HepG2 (cell line): ENCODE results near the gene CARS2. TPM values are rescaled to one million over a fixed set of nuclear protein-coding genes. Genes with fewer than 3 reads are reported as not detected.

Source experiments
- AKAP8 ChIP-seq: sonication (generic); formaldehyde crosslinking; IDR thresholded peaks from 2 replicates; pipeline ENCODE4 v1.5.1; 2020; ENCODE audit warnings: mild to moderate bottlenecking, missing genetic modification reagents
- CBX2 ChIP-seq, 2 experiments: fragments of 200-600 bp in 1 of 2; sonication (generic); formaldehyde crosslinking in 1 of 2; IDR thresholded peaks; 2 replicates each; pipeline versions ENCODE4 v1.7.0 to v1.8.1; 2018 to 2022; ENCODE audit warnings: low read depth in 2 of 2, low read length in 1 of 2, mild to moderate bottlenecking in 1 of 2, missing genetic modification reagents in 1 of 2
- CC2D1A ChIP-seq: sonication (generic); formaldehyde crosslinking; IDR thresholded peaks from 2 replicates; pipeline ENCODE4 v1.8.1; 2023; ENCODE audit warnings: mild to moderate bottlenecking, missing genetic modification reagents
- CEBPB ChIP-seq: IDR thresholded peaks from 2 replicates; pipeline ENCODE4 v1.6.1; 2011; ENCODE audit warnings: low read depth, low read length, improper control_type of control experiment, borderline replicate concordance
- HNRNPUL1 ChIP-seq: fragments of 200-400 bp; formaldehyde crosslinking; IDR thresholded peaks from 2 replicates; pipeline ENCODE4 v1.6.1; 2017; ENCODE audit warnings: low read depth, mild to moderate bottlenecking, low read length, moderate library complexity
- NCOA2 ChIP-seq: sonication (generic); formaldehyde crosslinking; IDR thresholded peaks from 2 replicates; pipeline ENCODE4 v1.8.0; 2022; ENCODE audit warnings: inconsistent platforms
- NFE2L1 ChIP-seq: sonication (generic); formaldehyde crosslinking; IDR thresholded peaks from 2 replicates; pipeline ENCODE4 v1.4.0; 2020; ENCODE audit warnings: missing genetic modification reagents, mild to moderate bottlenecking, borderline replicate concordance
- REPIN1 ChIP-seq: sonication (generic); formaldehyde crosslinking; IDR thresholded peaks from 2 replicates; pipeline ENCODE4 v1.8.0; 2022; ENCODE audit warnings: missing genetic modification reagents, low read depth, mild to moderate bottlenecking, borderline replicate concordance
- SAFB2 ChIP-seq: sonication (generic); formaldehyde crosslinking; IDR thresholded peaks from 2 replicates; pipeline ENCODE4 v1.5.1; 2020; ENCODE audit warnings: missing genetic modification reagents, low read depth, mild to moderate bottlenecking, borderline replicate concordance
- SIN3A ChIP-seq: IDR thresholded peaks from 2 replicates; pipeline ENCODE4 v1.6.1; 2011; ENCODE audit warnings: low read depth, mild to moderate bottlenecking, control low read depth, low read length, borderline replicate concordance
- SOX13 ChIP-seq, 3 experiments: fragments of 450-650 bp in 1 of 3; sonication (generic) in 1 of 3; formaldehyde crosslinking in 1 of 3; IDR thresholded peaks in 2 of 3; conservative IDR thresholded peaks in 1 of 3; 2 replicates each; pipeline versions ENCODE4 v1.5.0 to v1.6.1; 2016 to 2020; ENCODE audit warnings: antibody characterized with exemption in 1 of 3, mild to moderate bottlenecking in 1 of 3, missing compliant biosample characterization in 1 of 3, missing genetic modification reagents in 1 of 3, moderate library complexity in 1 of 3
- SOX5 ChIP-seq: IDR thresholded peaks from 2 replicates; pipeline ENCODE4 v1.6.1; 2016; ENCODE audit warnings: borderline replicate concordance
- ZFY ChIP-seq: sonication (generic); formaldehyde crosslinking; IDR thresholded peaks from 2 replicates; pipeline ENCODE4 v1.4.0; 2020; ENCODE audit warnings: missing genetic modification reagents
- ZNF207 ChIP-seq: fragments of 450-650 bp; IDR thresholded peaks from 2 replicates; pipeline ENCODE4 v1.6.1; 2016; ENCODE audit warnings: antibody characterized with exemption, borderline replicate concordance
- ZNF230 ChIP-seq: sonication (generic); formaldehyde crosslinking; IDR thresholded peaks from 2 replicates; pipeline ENCODE4 v1.4.0; 2020; ENCODE audit warnings: mild to moderate bottlenecking, missing genetic modification reagents
- ZNF446 ChIP-seq: sonication (generic); formaldehyde crosslinking; IDR thresholded peaks from 2 replicates; pipeline ENCODE4 v1.5.0; 2020; ENCODE audit warnings: mild to moderate bottlenecking, missing genetic modification reagents
- polyA plus RNA-seq, 8 experiments: library from polyadenylated mRNA; depleted of rRNA in 3 of 8; stranded (reverse) in 7 of 8; unstranded in 1 of 8; fragments of >200 nt; fragmentation: Illumina TruSeq in 4 of 8; extraction: Trizol in 4 of 8; gene quantifications; 2 replicates each; pipeline versions ENCODE4 v1.2.1 to v1.2.3, GENCODE V29; 2011 to 2016; ENCODE audit warnings: low read depth in 4 of 8, missing spikeins in 1 of 8, mixed read lengths in 1 of 8; ENCODE audit not compliant: insufficient read depth in 1 of 8
- total RNA-seq, 5 experiments: library from RNA; depleted of rRNA; stranded (reverse); fragments of >200 nt; fragmentation: Illumina TruSeq; extraction: Trizol; gene quantifications; 2 replicates each; pipeline ENCODE4 v1.2.3, GENCODE V29; 2016; ENCODE audit warnings: low read depth in 1 of 5
- TF ChIP-seq, protein P1 (sequence below): sonication (generic); formaldehyde crosslinking; IDR thresholded peaks from 2 replicates; pipeline ENCODE4 v1.4.0; 2020; ENCODE audit warnings: missing genetic modification reagents
- TF ChIP-seq, protein P2 (sequence below): sonication (generic); formaldehyde crosslinking; IDR thresholded peaks from 2 replicates; pipeline ENCODE4 v1.5.0; 2020; ENCODE audit warnings: missing genetic modification reagents
- TF ChIP-seq, protein P3 (sequence below): sonication (generic); formaldehyde crosslinking; IDR thresholded peaks from 2 replicates; pipeline ENCODE4 v1.4.0; 2020; ENCODE audit warnings: mild to moderate bottlenecking, low read depth, missing genetic modification reagents
- TF ChIP-seq, protein P4 (sequence below): sonication (generic); formaldehyde crosslinking; IDR thresholded peaks from 2 replicates; pipeline ENCODE4 v1.5.1; 2020; ENCODE audit warnings: missing genetic modification reagents, mild to moderate bottlenecking, borderline replicate concordance
- TF ChIP-seq, protein P5 (sequence below): sonication (generic); formaldehyde crosslinking; IDR thresholded peaks from 2 replicates; pipeline ENCODE4 v1.5.0; 2020; ENCODE audit warnings: missing genetic modification reagents

Gene CARS2
- total and polyA plus RNA-seq, 2 of the 13 experiments (the other 11 are each of a cell fraction or from before 2014, with no cell fraction given), result 41.1 to 59.3 TPM

DNA sequence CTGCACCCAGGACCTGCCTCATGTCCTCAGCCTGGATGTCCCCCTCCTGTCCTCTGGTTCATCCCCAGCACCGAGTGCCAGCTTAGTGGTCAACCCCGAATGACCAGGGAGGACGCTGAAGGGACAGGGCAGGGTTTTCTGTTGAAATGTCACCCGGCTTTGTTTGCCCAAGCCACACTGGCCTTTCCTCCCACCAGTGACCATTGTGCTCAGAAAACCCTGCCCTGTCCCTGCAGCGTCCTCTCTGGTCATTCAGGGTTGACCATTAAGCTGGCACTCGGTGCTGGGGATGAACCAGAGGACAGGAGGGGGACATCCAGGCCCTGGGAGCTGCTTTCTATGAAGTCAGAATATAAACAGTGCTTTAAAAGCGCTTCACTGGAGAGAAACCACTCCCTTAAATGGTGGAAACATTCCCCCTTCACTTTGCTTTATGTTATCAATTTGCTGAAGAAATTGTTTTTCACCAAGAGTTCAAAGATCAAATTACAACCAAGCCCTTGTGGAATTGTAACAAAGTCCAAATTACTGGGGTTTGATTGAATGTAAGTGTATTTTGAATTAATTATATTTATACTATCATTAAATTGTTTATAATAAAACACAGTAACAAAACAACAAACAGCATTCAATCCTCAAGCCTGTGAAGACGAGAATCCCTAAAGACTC is 21.4 kb downstream of the CARS2 start (continued):
- 0 out of 2 replicates have a peak, but pooled peaks have one; percentile 19 for TF ChIP-seq ZFY (CRISPR knock-in tag)
- TF ChIP-seq, protein P1, sequence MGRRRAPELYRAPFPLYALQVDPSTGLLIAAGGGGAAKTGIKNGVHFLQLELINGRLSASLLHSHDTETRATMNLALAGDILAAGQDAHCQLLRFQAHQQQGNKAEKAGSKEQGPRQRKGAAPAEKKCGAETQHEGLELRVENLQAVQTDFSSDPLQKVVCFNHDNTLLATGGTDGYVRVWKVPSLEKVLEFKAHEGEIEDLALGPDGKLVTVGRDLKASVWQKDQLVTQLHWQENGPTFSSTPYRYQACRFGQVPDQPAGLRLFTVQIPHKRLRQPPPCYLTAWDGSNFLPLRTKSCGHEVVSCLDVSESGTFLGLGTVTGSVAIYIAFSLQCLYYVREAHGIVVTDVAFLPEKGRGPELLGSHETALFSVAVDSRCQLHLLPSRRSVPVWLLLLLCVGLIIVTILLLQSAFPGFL, result no peak
- no peak for TF ChIP-seq CC2D1A (CRISPR knock-in tag)
- no peak for TF ChIP-seq ZNF446 (CRISPR knock-in tag)
- no peak for TF ChIP-seq NFE2L1 (CRISPR knock-in tag)
- no peak for TF ChIP-seq CEBPB
- no peak for TF ChIP-seq REPIN1 (CRISPR knock-in tag)
- 0 out of 2 replicates have a peak, but pooled peaks have one; percentile 17 for TF ChIP-seq NCOA2
- no peak for TF ChIP-seq SAFB2 (CRISPR knock-in tag)
- no peak for TF ChIP-seq ZNF230 (CRISPR knock-in tag)
- TF ChIP-seq, protein P2, sequence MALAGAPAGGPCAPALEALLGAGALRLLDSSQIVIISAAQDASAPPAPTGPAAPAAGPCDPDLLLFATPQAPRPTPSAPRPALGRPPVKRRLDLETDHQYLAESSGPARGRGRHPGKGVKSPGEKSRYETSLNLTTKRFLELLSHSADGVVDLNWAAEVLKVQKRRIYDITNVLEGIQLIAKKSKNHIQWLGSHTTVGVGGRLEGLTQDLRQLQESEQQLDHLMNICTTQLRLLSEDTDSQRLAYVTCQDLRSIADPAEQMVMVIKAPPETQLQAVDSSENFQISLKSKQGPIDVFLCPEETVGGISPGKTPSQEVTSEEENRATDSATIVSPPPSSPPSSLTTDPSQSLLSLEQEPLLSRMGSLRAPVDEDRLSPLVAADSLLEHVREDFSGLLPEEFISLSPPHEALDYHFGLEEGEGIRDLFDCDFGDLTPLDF (CRISPR knock-in tag), result no peak
- no peak for TF ChIP-seq AKAP8 (CRISPR knock-in tag)
- TF ChIP-seq, protein P3, sequence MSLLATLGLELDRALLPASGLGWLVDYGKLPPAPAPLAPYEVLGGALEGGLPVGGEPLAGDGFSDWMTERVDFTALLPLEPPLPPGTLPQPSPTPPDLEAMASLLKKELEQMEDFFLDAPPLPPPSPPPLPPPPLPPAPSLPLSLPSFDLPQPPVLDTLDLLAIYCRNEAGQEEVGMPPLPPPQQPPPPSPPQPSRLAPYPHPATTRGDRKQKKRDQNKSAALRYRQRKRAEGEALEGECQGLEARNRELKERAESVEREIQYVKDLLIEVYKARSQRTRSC (CRISPR knock-in tag), result no peak
- no peak for TF ChIP-seq ZNF207
- TF ChIP-seq, protein P4, sequence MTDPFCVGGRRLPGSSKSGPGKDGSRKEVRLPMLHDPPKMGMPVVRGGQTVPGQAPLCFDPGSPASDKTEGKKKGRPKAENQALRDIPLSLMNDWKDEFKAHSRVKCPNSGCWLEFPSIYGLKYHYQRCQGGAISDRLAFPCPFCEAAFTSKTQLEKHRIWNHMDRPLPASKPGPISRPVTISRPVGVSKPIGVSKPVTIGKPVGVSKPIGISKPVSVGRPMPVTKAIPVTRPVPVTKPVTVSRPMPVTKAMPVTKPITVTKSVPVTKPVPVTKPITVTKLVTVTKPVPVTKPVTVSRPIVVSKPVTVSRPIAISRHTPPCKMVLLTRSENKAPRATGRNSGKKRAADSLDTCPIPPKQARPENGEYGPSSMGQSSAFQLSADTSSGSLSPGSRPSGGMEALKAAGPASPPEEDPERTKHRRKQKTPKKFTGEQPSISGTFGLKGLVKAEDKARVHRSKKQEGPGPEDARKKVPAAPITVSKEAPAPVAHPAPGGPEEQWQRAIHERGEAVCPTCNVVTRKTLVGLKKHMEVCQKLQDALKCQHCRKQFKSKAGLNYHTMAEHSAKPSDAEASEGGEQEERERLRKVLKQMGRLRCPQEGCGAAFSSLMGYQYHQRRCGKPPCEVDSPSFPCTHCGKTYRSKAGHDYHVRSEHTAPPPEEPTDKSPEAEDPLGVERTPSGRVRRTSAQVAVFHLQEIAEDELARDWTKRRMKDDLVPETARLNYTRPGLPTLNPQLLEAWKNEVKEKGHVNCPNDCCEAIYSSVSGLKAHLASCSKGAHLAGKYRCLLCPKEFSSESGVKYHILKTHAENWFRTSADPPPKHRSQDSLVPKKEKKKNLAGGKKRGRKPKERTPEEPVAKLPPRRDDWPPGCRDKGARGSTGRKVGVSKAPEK (CRISPR knock-in tag), result no peak
- no peak for TF ChIP-seq HNRNPUL1
- TF ChIP-seq SOX5 (CRISPR knock-in tag), result peak; percentile 38
- no peak for TF ChIP-seq SOX13 (IDR thresholded peaks at IDR 0.05)
- peak in 1 of 2 experiments; percentile 48; a peak in 2 of 4 replicates for TF ChIP-seq SOX13 (CRISPR knock-in tag; conservative IDR thresholded peaks at IDR 0.05 in 1 of 2, IDR thresholded peaks at IDR 0.05 in 1 of 2)
- TF ChIP-seq, protein P5, sequence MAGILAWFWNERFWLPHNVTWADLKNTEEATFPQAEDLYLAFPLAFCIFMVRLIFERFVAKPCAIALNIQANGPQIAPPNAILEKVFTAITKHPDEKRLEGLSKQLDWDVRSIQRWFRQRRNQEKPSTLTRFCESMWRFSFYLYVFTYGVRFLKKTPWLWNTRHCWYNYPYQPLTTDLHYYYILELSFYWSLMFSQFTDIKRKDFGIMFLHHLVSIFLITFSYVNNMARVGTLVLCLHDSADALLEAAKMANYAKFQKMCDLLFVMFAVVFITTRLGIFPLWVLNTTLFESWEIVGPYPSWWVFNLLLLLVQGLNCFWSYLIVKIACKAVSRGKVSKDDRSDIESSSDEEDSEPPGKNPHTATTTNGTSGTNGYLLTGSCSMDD, result no peak
- TF ChIP-seq SIN3A, result no peak
- no peak for TF ChIP-seq CBX2 (IDR thresholded peaks at IDR 0.05; ENCODE audit: low read depth, low read length)
- TF ChIP-seq CBX2 (CRISPR knock-in tag; IDR thresholded peaks at IDR 0.05; ENCODE audit: low read depth), result no peak
